Panc1 (cell line): ENCODE measurements around the gene IL10RB. TPM values are rescaled to one million over a fixed set of nuclear protein-coding genes. Genes with fewer than 3 reads are reported as not detected.

Experiments used
- ATAC-seq: fragments of 200-7000 bp; cut with Tn5 transposase; 2 replicates; pipeline ENCODE4 v1.9.1; 2020; ENCODE audit warnings: mild to moderate bottlenecking, moderate library complexity
- BruUV-seq: library from RNA; stranded (reverse); fragments of 400-500 nt; replicated peaks from 2 replicates; lab custom pipeline; 2021; lab: Mats Ljungman, UMichigan
- CTCF ChIA-PET: fragments of 300-600 bp; sonication (Branson Sonifier 250); formaldehyde crosslinking; loops from one replicate; lab custom pipeline; 2022; ENCODE audit warnings: antibody characterized with exemption; lab: Charles Lee
- POLR2A ChIA-PET: fragments of 300-600 bp; sonication (Branson Sonifier 250); formaldehyde crosslinking; loops from one replicate; lab custom pipeline; 2022; ENCODE audit warnings: antibody characterized with exemption; lab: Charles Lee
- DNase-seq: peaks from one replicate; pipeline ENCODE4 v3.0.0-alpha.2; 2010; ENCODE audit warnings: low read depth, low spot score
- H3K27ac ChIP-seq: 2 replicates; pipeline ENCODE4 v1.5.1; 2011; ENCODE audit warnings: mild to moderate bottlenecking, low read length, inconsistent platforms
- H3K27me3 ChIP-seq: fragments of 200-500 bp; sonication (Bioruptor generic); 2 replicates; pipeline ENCODE4 v1.6.0; 2014; ENCODE audit warnings: low read length, inconsistent platforms; ENCODE audit not compliant: control insufficient read depth, insufficient read depth
- H3K36me3 ChIP-seq: fragments of 200-500 bp; sonication (Bioruptor generic); 2 replicates; pipeline ENCODE4 v1.5.1; 2014; ENCODE audit warnings: inconsistent platforms, mild to moderate bottlenecking, low read length, moderate library complexity; ENCODE audit not compliant: control insufficient read depth, insufficient read depth
- H3K4me1 ChIP-seq: 2 replicates; pipeline ENCODE4 v1.5.1; 2011; ENCODE audit warnings: inconsistent platforms, mild to moderate bottlenecking, low read length, moderate library complexity; ENCODE audit not compliant: control insufficient read depth, insufficient read depth
- H3K4me3 ChIP-seq, 2 experiments: 2 replicates each; pipeline ENCODE4 v1.5.1; 2011 to 2012; ENCODE audit warnings: low read depth in 2 of 2, low read length in 2 of 2, mild to moderate bottlenecking in 2 of 2, inconsistent platforms in 1 of 2, moderate library complexity in 1 of 2
- H3K9me3 ChIP-seq: fragments of 200-500 bp; sonication (Bioruptor generic); 2 replicates; pipeline ENCODE4 v1.5.1; 2014; ENCODE audit warnings: low read depth, mild to moderate bottlenecking, inconsistent platforms, low read length, moderate library complexity; ENCODE audit not compliant: control insufficient read depth, insufficient read depth
- POLR2AphosphoS5 ChIP-seq: IDR thresholded peaks from 2 replicates; pipeline ENCODE4 v1.6.1; 2012; ENCODE audit warnings: mild to moderate bottlenecking, low read depth, low read length, moderate library complexity
- SIN3A ChIP-seq: IDR thresholded peaks from 2 replicates; pipeline ENCODE4 v1.6.1; 2012; ENCODE audit warnings: low read depth, mild to moderate bottlenecking, low read length, moderate library complexity, borderline replicate concordance; ENCODE audit not compliant: insufficient read depth
- TCF7L2 ChIP-seq: IDR thresholded peaks from 2 replicates; pipeline ENCODE4 v1.6.1; 2011; ENCODE audit warnings: mild to moderate bottlenecking, low read depth, low read length, inconsistent platforms
- in situ Hi-C: cut with HindIII; loops from 2 replicates; pipeline ENCODE4 v1.10.0; 2016; ENCODE audit warnings: low sequenced_read_pairs, low pct_unique_long_range_greater_than_20kb
- intact Hi-C: fragments of 100-400 bp; cut with micrococcal nuclease; formaldehyde crosslinking; loops from one replicate; pipeline ENCODE4 v1.10.0; 2022; ENCODE audit not compliant: unreplicated experiment
- total RNA-seq: library from RNA; stranded (reverse); gene quantifications from one replicate; pipeline ENCODE4 v1.2.1, GENCODE V29; 2021; ENCODE audit not compliant: unreplicated experiment
- TF ChIP-seq, protein P1 (sequence below): fragments of 450-650 bp; IDR thresholded peaks from 2 replicates; pipeline ENCODE4 v1.5.1; 2017; ENCODE audit warnings: mild to moderate bottlenecking
- TF ChIP-seq, protein P2 (sequence below), 2 experiments: IDR thresholded peaks; 2 replicates each; pipeline ENCODE4 v1.6.1; 2011 to 2012; ENCODE audit warnings: low read depth in 2 of 2, control low read depth in 1 of 2, low read length in 1 of 2, mild to moderate bottlenecking in 1 of 2, moderate library complexity in 1 of 2; ENCODE audit not compliant: insufficient read depth in 1 of 2

Gene IL10RB
- total RNA-seq, 1 experiment from 2014 or later: 17.7 TPM

DNA sequence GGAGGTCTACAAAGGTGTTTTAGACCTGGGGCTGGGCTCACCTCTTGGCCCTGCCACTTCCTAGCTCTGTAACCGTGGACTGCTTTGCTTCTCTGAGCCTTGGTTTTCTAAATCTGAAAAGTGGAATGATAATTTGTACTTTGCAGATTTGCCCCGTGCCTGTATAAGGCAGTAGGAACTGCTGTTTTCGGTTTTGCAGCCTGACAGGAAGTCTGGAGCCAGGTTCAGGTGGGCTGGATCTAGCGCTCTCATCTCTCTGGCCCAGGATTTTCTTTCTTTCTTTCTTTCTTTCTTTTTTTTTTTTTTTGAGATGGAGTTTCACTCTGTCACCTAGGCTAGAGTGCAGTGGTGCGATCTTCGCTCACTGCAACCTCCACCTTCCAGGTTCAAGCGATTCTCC is 19.2 kb upstream of the IL10RB start:
- ATAC-seq (no peak), DNase-seq (no peak)
- no TSS peak for BruUV-seq
- POLR2A ChIA-PET: interaction anchor here (0.7 kb wide), 1 partner anchor 418 kb away, joined by 12 read pairs; no protein-coding TSS in a partner anchor
- H3K4me3 ChIP-seq: no peak overlapping the region
- in situ Hi-C loops: no loop called here
- CTCF ChIA-PET: no interaction called here
- intact Hi-C loops: no loop called here
- no peaks in the 10 kb centered on the region for H3K4me1 ChIP-seq
- TF ChIP-seq, protein P1, sequence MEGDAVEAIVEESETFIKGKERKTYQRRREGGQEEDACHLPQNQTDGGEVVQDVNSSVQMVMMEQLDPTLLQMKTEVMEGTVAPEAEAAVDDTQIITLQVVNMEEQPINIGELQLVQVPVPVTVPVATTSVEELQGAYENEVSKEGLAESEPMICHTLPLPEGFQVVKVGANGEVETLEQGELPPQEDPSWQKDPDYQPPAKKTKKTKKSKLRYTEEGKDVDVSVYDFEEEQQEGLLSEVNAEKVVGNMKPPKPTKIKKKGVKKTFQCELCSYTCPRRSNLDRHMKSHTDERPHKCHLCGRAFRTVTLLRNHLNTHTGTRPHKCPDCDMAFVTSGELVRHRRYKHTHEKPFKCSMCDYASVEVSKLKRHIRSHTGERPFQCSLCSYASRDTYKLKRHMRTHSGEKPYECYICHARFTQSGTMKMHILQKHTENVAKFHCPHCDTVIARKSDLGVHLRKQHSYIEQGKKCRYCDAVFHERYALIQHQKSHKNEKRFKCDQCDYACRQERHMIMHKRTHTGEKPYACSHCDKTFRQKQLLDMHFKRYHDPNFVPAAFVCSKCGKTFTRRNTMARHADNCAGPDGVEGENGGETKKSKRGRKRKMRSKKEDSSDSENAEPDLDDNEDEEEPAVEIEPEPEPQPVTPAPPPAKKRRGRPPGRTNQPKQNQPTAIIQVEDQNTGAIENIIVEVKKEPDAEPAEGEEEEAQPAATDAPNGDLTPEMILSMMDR: no peak
- TF ChIP-seq TCF7L2 (no peak), POLR2AphosphoS5 (no peak), SIN3A (no peak)
- TF ChIP-seq, protein P2, sequence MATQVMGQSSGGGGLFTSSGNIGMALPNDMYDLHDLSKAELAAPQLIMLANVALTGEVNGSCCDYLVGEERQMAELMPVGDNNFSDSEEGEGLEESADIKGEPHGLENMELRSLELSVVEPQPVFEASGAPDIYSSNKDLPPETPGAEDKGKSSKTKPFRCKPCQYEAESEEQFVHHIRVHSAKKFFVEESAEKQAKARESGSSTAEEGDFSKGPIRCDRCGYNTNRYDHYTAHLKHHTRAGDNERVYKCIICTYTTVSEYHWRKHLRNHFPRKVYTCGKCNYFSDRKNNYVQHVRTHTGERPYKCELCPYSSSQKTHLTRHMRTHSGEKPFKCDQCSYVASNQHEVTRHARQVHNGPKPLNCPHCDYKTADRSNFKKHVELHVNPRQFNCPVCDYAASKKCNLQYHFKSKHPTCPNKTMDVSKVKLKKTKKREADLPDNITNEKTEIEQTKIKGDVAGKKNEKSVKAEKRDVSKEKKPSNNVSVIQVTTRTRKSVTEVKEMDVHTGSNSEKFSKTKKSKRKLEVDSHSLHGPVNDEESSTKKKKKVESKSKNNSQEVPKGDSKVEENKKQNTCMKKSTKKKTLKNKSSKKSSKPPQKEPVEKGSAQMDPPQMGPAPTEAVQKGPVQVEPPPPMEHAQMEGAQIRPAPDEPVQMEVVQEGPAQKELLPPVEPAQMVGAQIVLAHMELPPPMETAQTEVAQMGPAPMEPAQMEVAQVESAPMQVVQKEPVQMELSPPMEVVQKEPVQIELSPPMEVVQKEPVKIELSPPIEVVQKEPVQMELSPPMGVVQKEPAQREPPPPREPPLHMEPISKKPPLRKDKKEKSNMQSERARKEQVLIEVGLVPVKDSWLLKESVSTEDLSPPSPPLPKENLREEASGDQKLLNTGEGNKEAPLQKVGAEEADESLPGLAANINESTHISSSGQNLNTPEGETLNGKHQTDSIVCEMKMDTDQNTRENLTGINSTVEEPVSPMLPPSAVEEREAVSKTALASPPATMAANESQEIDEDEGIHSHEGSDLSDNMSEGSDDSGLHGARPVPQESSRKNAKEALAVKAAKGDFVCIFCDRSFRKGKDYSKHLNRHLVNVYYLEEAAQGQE (IDR thresholded peaks at IDR 0.05; ENCODE audit: insufficient read depth in 1 of 2, low read depth in 2 of 2, low read length in 1 of 2): no peak
- no peaks in the 10 kb centered on the region for H3K27me3 ChIP-seq
- H3K9me3 ChIP-seq: no peaks in the 10 kb centered on the region
- H3K36me3 ChIP-seq: peaks cover 14% of the 10 kb centered on the region
- H3K27ac ChIP-seq: no peak overlapping the region

DNA sequence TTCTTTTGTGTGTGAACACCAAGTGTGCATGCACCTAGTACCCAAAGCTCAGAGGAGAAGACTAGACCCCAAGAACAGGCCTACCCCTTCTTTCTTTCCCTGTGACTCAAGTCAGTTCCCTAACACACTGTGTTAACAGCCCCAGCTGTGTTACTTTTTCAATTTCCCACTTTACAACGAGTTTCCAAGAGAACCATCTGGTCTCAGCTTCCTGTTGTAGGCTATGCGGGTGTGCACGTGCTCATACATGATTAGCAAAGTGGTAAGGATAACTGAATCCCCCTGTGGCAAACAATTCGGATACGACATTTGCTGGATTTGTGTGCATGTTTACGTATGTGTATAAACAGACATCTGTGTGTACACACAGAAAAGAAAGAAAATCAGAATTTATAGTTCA is 18.6 kb upstream of the IL10RB start:
- ChIA-PET POLR2A (interaction anchor here (0.6 kb wide), 2 partner anchors 341 to 415 kb away, joined by 4 to 9 read pairs; no protein-coding TSS in a partner anchor), CTCF (no interaction called here)
- no TSS peak for BruUV-seq
- ATAC-seq (no peak), DNase-seq (no peak)
- Histone ChIP-seq H3K27me3 (no peaks in the 10 kb centered on the region), H3K27ac (no peak overlapping the region), H3K4me1 (no peaks in the 10 kb centered on the region), H3K9me3 (no peaks in the 10 kb centered on the region), H3K36me3 (peaks cover 14% of the 10 kb centered on the region), H3K4me3 (no peak overlapping the region)
- intact Hi-C loops (no loop called here), in situ Hi-C loops (no loop called here)
- TF ChIP-seq TCF7L2: no peak
- TF ChIP-seq, protein P1: no peak
- TF ChIP-seq, protein P2 (IDR thresholded peaks at IDR 0.05; ENCODE audit: insufficient read depth in 1 of 2, low read depth in 2 of 2, low read length in 1 of 2): no peak
- no peak for TF ChIP-seq SIN3A
- no peak for TF ChIP-seq POLR2AphosphoS5
